ENCODE data around the gene SORT1.

The SORT1 gene

DNA sequence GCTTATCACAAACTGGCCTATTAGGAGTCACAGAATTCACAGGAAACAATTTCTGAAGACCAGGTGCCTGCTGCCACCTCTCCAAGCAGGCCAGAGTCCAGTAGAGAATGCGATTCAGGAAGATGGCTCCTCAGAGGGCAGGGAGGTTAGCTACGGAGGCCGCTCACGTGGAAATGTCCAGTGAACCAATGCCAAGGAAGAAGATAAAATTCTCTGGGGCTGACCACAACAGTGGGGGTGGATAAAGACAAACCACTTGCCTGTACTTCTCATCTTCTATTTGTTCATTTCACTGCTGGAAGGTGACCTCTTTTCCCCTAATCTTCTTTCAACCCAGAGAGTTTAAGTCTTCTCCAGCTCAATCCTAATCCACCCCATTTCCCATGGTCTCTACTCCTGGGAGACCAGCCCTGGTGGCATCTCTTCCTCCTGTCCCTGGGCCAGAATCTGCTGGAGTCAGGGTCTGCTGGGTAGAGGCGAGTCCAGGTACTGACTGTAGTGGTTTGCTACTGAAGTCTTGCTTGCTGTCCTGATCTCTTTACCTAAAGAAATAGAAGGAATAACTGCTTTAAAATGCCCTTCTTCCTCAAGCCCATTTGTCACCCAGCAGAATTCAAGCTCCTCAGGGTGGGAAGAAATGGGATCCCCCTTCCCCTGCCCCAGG is 118.0 kb downstream of the SORT1 start:
- TF ChIP-seq, protein P1, sequence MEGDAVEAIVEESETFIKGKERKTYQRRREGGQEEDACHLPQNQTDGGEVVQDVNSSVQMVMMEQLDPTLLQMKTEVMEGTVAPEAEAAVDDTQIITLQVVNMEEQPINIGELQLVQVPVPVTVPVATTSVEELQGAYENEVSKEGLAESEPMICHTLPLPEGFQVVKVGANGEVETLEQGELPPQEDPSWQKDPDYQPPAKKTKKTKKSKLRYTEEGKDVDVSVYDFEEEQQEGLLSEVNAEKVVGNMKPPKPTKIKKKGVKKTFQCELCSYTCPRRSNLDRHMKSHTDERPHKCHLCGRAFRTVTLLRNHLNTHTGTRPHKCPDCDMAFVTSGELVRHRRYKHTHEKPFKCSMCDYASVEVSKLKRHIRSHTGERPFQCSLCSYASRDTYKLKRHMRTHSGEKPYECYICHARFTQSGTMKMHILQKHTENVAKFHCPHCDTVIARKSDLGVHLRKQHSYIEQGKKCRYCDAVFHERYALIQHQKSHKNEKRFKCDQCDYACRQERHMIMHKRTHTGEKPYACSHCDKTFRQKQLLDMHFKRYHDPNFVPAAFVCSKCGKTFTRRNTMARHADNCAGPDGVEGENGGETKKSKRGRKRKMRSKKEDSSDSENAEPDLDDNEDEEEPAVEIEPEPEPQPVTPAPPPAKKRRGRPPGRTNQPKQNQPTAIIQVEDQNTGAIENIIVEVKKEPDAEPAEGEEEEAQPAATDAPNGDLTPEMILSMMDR (IDR thresholded peaks at IDR 0.05; ENCODE audit: borderline replicate concordance, control extremely low read depth, extremely low read depth, insufficient read depth, missing control alignments), result no peak
- in situ Hi-C loops (cut with MboI; ENCODE audit: low sequenced_read_pairs, unreplicated experiment), result loop anchor here (5.0 to 10.0 kb wide), 2 partner anchors 118 to 255 kb away; partner anchors contain the start of genes GPR61 and SORT1
- DNase-seq (ENCODE audit: low spot score), result no peak

DNA sequence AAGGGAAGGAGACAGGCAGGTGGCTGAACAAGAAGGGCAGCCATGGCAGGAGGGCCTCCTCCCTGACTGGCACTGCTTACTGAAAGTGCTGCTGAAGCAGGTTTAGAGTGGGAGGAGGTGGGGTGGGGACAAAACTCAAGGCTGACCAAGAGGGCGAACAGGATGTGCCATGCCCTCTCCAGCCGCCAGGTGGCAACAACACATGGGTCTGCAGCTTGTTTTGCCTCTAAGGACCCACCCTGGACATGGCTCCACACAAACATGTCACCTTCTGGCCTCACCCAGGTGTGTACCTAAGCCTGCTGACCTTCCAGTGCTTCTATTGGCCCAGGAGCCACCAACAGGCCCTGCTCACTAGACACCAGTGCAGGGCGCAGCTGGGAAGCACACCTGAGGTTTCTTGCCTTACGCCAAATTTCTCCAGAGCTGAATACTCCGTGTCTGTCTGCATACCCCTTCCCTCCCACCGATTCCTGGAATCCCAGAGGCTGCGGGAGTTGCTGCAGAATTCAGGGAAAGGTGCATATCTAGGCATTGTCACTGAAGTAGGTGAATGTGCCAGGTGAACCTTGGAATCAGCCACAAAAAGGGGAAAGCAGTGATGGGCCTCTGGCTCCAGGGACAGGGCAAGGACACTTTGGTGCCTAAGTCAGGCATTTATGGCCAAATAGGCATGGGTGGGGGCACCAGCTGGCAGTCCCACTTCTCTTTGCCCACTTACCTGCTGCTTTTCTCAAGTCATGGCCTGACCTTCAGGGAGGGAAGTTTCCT is 120.1 kb downstream of the SORT1 start:
- in situ Hi-C loops (cut with MboI; ENCODE audit: low sequenced_read_pairs, unreplicated experiment), result loop anchor here (5.0 kb wide), 1 partner anchor 120 kb away; the partner anchor contains the start of gene SORT1
- TF ChIP-seq, protein P1 (IDR thresholded peaks at IDR 0.05; ENCODE audit: borderline replicate concordance, control extremely low read depth, extremely low read depth, insufficient read depth, missing control alignments), result peak; percentile 84
- DNase-seq (ENCODE audit: low spot score), result peak; percentile 89

DNA sequence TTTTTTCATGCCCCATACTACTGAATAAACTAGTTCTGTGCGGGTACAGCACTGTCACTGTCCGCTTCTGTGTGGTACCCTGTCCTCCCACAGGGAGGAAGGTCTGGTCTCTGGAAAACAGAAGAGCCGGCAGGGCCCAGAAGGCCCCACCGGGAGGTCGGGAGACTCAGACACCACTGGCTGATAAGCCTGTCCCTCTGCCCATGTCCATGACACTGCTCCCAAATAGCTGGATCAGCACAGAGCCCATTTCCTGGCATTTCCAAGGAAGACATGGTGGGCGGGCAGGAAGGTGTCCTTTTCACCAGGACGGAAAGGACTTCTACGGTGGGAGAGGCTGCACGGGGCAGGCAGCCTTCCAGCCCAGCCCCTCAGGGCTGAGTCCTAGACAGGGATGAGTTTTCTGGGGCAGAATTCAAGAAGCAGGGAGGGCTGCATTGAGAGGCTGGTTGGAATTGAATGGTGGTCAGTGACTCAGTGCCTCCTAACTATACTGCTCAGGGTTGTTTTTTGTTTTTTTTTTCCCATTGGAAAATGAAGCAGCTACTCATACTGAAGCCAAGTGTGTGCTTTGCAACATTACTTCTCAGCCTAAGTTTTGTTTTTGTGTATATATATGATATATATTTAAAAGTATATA is 121.9 kb downstream of the SORT1 start:
- TF ChIP-seq, protein P1 (IDR thresholded peaks at IDR 0.05; ENCODE audit: borderline replicate concordance, control extremely low read depth, extremely low read depth, insufficient read depth, missing control alignments), result no peak
- no peak for DNase-seq (ENCODE audit: low spot score)
- in situ Hi-C loops (cut with MboI; ENCODE audit: low sequenced_read_pairs, unreplicated experiment), result loop anchor here (5.0 kb wide), 1 partner anchor 121 kb away; the partner anchor contains the start of gene SORT1

DNA sequence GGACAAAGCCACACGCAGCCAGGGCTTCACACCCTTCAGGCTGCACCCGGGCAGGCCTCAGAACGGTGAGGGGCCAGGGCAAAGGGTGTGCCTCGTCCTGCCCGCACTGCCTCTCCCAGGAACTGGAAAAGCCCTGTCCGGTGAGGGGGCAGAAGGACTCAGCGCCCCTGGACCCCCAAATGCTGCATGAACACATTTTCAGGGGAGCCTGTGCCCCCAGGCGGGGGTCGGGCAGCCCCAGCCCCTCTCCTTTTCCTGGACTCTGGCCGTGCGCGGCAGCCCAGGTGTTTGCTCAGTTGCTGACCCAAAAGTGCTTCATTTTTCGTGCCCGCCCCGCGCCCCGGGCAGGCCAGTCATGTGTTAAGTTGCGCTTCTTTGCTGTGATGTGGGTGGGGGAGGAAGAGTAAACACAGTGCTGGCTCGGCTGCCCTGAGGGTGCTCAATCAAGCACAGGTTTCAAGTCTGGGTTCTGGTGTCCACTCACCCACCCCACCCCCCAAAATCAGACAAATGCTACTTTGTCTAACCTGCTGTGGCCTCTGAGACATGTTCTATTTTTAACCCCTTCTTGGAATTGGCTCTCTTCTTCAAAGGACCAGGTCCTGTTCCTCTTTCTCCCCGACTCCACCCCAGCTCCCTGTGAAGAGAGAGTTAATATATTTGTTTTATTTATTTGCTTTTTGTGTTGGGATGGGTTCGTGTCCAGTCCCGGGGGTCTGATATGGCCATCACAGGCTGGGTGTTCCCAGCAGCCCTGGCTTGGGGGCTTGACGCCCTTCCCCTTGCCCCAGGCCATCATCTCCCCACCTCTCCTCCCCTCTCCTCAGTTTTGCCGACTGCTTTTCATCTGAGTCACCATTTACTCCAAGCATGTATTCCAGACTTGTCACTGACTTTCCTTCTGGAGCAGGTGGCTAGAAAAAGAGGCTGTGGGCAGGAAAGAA is 122.9 kb downstream of the SORT1 start:
- no peak for DNase-seq (ENCODE audit: low spot score)
- in situ Hi-C loops (cut with MboI; ENCODE audit: low sequenced_read_pairs, unreplicated experiment), result loop anchor here (5.0 kb wide), 1 partner anchor 122 kb away; the partner anchor contains the start of gene SORT1
- TF ChIP-seq, protein P1 (IDR thresholded peaks at IDR 0.05; ENCODE audit: borderline replicate concordance, control extremely low read depth, extremely low read depth, insufficient read depth, missing control alignments), result no peak

DNA sequence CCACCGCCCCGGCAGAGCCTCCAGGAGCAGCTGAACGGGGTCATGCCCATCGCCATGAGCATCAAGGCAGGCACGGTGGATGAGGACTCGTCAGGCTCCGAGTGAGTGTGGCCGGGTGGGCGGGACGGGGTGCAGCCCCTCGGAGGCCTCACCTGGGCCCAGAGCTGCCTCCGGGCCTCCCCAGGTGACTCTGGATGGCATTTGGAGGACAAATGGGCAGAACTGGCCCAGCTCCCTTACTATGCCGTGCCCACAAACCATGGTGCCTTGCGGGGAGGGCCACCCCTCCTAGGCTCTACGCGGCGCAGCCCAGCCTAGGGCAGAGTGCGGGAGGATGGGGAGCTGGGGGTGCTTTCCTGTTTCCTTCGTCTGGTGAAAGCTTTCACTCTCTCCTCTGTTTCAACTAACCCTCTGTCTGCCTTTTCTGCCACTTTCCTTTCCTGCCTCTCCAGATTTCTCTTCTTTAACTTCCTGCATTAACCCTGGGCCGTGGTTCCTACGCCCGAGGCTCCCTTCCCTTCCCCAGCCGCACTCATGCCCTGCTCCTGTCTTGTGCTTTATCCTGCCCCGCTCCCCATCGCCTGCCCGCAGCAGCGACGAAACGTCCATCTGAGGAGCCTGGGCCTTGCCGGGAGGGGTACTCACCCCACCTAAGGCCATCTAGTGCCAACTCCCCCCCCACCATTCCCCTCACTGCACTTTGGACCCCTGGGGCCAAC is 124.0 kb downstream of the SORT1 start:
- in situ Hi-C loops (cut with MboI; ENCODE audit: low sequenced_read_pairs, unreplicated experiment), result no loop called here
- no peak for DNase-seq (ENCODE audit: low spot score)
- TF ChIP-seq, protein P1 (IDR thresholded peaks at IDR 0.05; ENCODE audit: borderline replicate concordance, control extremely low read depth, extremely low read depth, insufficient read depth, missing control alignments), result no peak

Measured in GM13976 (cell line).